ENCODE results near the gene KYNU. TPM values are rescaled to one million over a fixed set of nuclear protein-coding genes. Genes with fewer than 3 reads are reported as not detected.

KYNU gene
- total RNA-seq, 1 experiment from 2014 or later = 0.37 TPM

DNA sequence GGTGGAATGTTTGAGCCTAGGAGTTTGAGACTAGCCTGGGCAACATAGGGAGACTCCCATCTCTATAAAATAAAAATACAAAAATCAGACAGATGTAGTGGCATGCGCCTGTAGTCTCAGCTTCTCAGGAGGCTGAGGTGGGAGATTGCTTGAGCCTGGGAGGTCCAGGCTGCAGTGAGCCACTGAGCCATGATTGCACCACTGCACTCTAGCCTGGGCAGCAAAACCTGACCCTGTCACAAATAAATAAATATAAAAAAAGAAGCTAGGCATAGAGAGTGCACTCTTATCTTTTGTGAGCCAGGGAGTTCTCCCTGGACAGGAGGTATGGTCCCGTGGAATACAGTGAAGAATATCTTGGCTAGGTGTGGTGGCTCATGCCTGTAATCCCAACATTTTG is 11.0 kb upstream of the KYNU start:
- H3K23me2 ChIP-seq (ENCODE audit: insufficient read length, low read depth, low read length, poor library complexity, severe bottlenecking) = no peaks in the 10 kb centered on the region
- H3K56ac ChIP-seq (ENCODE audit: insufficient read length, low read depth, low read length) = no peak overlapping the region
- no peak overlapping the region for H3K4me2 ChIP-seq (ENCODE audit: insufficient read depth, insufficient read length, low read length)
- H3K14ac ChIP-seq (ENCODE audit: insufficient read depth, low read length) = no peak overlapping the region
- H3K9me3 ChIP-seq (ENCODE audit: control insufficient read depth, low read depth, low read length) = no peaks in the 10 kb centered on the region
- H3K4ac ChIP-seq (ENCODE audit: low read depth, low read length) = no peak overlapping the region
- TF ChIP-seq, protein P1, sequence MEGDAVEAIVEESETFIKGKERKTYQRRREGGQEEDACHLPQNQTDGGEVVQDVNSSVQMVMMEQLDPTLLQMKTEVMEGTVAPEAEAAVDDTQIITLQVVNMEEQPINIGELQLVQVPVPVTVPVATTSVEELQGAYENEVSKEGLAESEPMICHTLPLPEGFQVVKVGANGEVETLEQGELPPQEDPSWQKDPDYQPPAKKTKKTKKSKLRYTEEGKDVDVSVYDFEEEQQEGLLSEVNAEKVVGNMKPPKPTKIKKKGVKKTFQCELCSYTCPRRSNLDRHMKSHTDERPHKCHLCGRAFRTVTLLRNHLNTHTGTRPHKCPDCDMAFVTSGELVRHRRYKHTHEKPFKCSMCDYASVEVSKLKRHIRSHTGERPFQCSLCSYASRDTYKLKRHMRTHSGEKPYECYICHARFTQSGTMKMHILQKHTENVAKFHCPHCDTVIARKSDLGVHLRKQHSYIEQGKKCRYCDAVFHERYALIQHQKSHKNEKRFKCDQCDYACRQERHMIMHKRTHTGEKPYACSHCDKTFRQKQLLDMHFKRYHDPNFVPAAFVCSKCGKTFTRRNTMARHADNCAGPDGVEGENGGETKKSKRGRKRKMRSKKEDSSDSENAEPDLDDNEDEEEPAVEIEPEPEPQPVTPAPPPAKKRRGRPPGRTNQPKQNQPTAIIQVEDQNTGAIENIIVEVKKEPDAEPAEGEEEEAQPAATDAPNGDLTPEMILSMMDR (conservative IDR thresholded peaks at IDR 0.05) = no peak
- H4K20me1 ChIP-seq (ENCODE audit: control insufficient read depth, insufficient read depth, insufficient read length) = no peaks in the 10 kb centered on the region
- DNase-seq = no peak
- no peaks in the 10 kb centered on the region for H3K27me3 ChIP-seq (ENCODE audit: insufficient read depth, low read length)
- H2BK20ac ChIP-seq (ENCODE audit: low read depth, low read length, poor library complexity, severe bottlenecking) = no peak overlapping the region
- no peak overlapping the region for H3K23ac ChIP-seq (ENCODE audit: insufficient read length, low read depth, low read length)
- WGBS (ENCODE audit: extremely low coverage, insufficient read length, low lambda C conversion rate) = no CpG with 5 or more reads among the region's 2 CpGs
- Mint-ChIP-seq H3K27me3 (ENCODE audit: low read depth) (no peaks in the 10 kb centered on the region), H3K9me3 (peaks cover 0 to 4% of the 10 kb centered on the region in 2 experiments; a peak in 1 of 5 replicates), H3K27ac (no peak overlapping the region), H3K36me3 (ENCODE audit: insufficient read depth in 1 of 3, low read depth in 3 of 3) (no peaks in the 10 kb centered on the region), H3K4me3 (no peak overlapping the region), H3K4me1 (peaks cover 4% of the 10 kb centered on the region in 2 experiments; a peak in 3 of 4 replicates)
- H2BK120ac ChIP-seq (ENCODE audit: low read depth, low read length, poor library complexity, severe bottlenecking) = no peak overlapping the region
- no peak overlapping the region for H2BK12ac ChIP-seq (ENCODE audit: insufficient read length, low read depth, low read length)
- no peak overlapping the region for H3K9ac ChIP-seq (ENCODE audit: extremely low read depth, insufficient read length, low read length)
- H2BK15ac ChIP-seq (ENCODE audit: low read depth, low read length) = no peak overlapping the region
- H2AK5ac ChIP-seq (ENCODE audit: insufficient read length, low read length) = no peak overlapping the region
- H4K8ac ChIP-seq (replicated peaks; ENCODE audit: insufficient read length, low read depth, low read length) = no peak overlapping the region
- H4K5ac ChIP-seq (ENCODE audit: insufficient read length, low read depth, low read length) = no peak overlapping the region
- H3K79me2 ChIP-seq (ENCODE audit: insufficient read depth, low read length) = no peaks in the 10 kb centered on the region
- H3K27ac ChIP-seq (ENCODE audit: insufficient read length, low read depth, low read length) = no peak overlapping the region
- no peak overlapping the region for H3K18ac ChIP-seq (ENCODE audit: insufficient read length, low read depth, low read length)
- no peaks in the 10 kb centered on the region for H3K4me1 ChIP-seq (ENCODE audit: insufficient read depth, low read length)
- H2AFZ ChIP-seq (ENCODE audit: low read length) = no peak overlapping the region
- no peaks in the 10 kb centered on the region for H3K79me1 ChIP-seq (ENCODE audit: insufficient read depth, low read depth, low read length, poor library complexity, severe bottlenecking)
- no peak overlapping the region for H4K91ac ChIP-seq (ENCODE audit: insufficient read length, low read depth, low read length)
- no peak overlapping the region for H2BK5ac ChIP-seq (ENCODE audit: insufficient read length, low read length)
- H3T11ph ChIP-seq (ENCODE audit: low read length) = no peak overlapping the region

Data from H9 (cell line).